Thyroid gland (tissue), 4 donors: Measurements from ENCODE around the gene TRAPPC3L. TPM values are rescaled to one million over a fixed set of nuclear protein-coding genes. Genes with fewer than 3 reads are reported as not detected.
A peak's percentile ranks its signal among the peaks of the same experiment; 100 is the strongest.

Experiments used
- DNase-seq, 2 donors: peaks; one replicate each; pipeline ENCODE4 v3.0.0-alpha.2; 2019
- H3K27ac ChIP-seq, 3 donors: fragments of 200-600 bp; sonication (generic); 1 replicate in 2 of 3; 2 replicates in 1 of 3; pipeline ENCODE4 v1.5.1; 2016 to 2019; ENCODE audit warnings: mild to moderate bottlenecking in 1 of 3, moderate library complexity in 1 of 3
- H3K27me3 ChIP-seq: fragments of 200-600 bp; sonication (generic); one replicate; pipeline ENCODE4 v1.5.1; 2019
- H3K36me3 ChIP-seq, 2 donors: fragments of 200-600 bp; sonication (generic); one replicate each; pipeline ENCODE4 v1.5.1; 2016 to 2019
- H3K4me1 ChIP-seq, 2 donors: fragments of 200-600 bp; sonication (generic); one replicate each; pipeline ENCODE4 v1.5.1; 2017 to 2019
- H3K4me3 ChIP-seq, 3 donors: fragments of 200-600 bp; sonication (generic); replicated peaks in 1 of 3; 1 replicate in 2 of 3; 2 replicates in 1 of 3; pipeline ENCODE4 v1.5.1; 2016; ENCODE audit warnings: mild to moderate bottlenecking in 1 of 3
- H3K9me3 ChIP-seq: fragments of 200-600 bp; sonication (generic); one replicate; pipeline ENCODE4 v1.5.1; 2017
- POLR2A ChIP-seq, 2 donors: fragments of 450-650 bp; IDR thresholded peaks; one replicate each; pipeline ENCODE4 v1.6.1; 2017; ENCODE audit warnings: antibody characterized with exemption in 2 of 2, mild to moderate bottlenecking in 2 of 2, moderate library complexity in 1 of 2
- WGBS, 2 donors: methylation state at CpG; one replicate each; pipeline ENCODE4 v1.1.5; 2017; 5-methylcytosine and 5-hydroxymethylcytosine counted together
- intact Hi-C: fragments of 100-400 bp; cut with DNase I; formaldehyde crosslinking; loops from one replicate; pipeline ENCODE4 v1.15.1; 2023
- total RNA-seq, 4 donors: library from RNA; depleted of rRNA; stranded (reverse); fragments of >200 nt; gene quantifications; one replicate each; pipeline ENCODE4 v1.2.3, GENCODE V29; 2016
- TF ChIP-seq, protein P1 (sequence below), 6 experiments: fragments of 200-600 bp in 3 of 6; fragments of 450-650 bp in 3 of 6; sonication (generic) in 3 of 6; IDR thresholded peaks; one replicate each; pipeline ENCODE4 v1.5.1; 2016 to 2019; ENCODE audit warnings: antibody characterized with exemption in 6 of 6, mild to moderate bottlenecking in 2 of 6, inconsistent platforms in 1 of 6, moderate library complexity in 1 of 6

TRAPPC3L gene
- total RNA-seq, 4 donors from 2014 or later: 0.13 to 0.42 TPM; not detected in 2

DNA sequence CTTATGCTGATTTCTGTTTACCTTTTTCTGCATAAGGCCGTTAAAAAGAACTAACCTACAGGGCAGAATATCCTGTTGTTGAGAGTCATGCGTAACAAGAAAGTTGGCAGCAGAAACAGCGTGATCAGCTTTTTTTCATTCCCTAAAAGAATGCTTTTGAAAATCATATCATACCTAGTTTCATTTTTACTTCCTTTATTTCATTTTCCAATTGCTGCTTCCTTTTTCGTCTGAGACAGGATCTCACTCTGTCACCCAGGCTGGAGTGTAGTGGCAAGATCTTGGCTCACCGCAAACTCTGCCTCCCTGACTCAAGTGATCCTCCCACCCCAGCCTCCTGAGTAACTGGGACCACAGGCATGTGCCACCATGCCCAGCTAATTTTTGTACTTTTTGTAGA is 80.2 kb downstream of the TRAPPC3L start:
- Histone ChIP-seq H3K27ac (no peak overlapping the region), H3K27me3 (no peaks in the 10 kb centered on the region), H3K4me3 (no peak overlapping the region), H3K36me3 (no peaks in the 10 kb centered on the region), H3K9me3 (no peaks in the 10 kb centered on the region), H3K4me1 (peaks cover 0 to 4% of the 10 kb centered on the region in 2 donors)
- no peak for DNase-seq
- intact Hi-C loops: no loop called here
- WGBS, 2 donors: 68 to 80% methylated on average over 5 of the region's 5 CpGs
- TF ChIP-seq POLR2A (IDR thresholded peaks at IDR 0.05): no peak
- TF ChIP-seq, protein P1, sequence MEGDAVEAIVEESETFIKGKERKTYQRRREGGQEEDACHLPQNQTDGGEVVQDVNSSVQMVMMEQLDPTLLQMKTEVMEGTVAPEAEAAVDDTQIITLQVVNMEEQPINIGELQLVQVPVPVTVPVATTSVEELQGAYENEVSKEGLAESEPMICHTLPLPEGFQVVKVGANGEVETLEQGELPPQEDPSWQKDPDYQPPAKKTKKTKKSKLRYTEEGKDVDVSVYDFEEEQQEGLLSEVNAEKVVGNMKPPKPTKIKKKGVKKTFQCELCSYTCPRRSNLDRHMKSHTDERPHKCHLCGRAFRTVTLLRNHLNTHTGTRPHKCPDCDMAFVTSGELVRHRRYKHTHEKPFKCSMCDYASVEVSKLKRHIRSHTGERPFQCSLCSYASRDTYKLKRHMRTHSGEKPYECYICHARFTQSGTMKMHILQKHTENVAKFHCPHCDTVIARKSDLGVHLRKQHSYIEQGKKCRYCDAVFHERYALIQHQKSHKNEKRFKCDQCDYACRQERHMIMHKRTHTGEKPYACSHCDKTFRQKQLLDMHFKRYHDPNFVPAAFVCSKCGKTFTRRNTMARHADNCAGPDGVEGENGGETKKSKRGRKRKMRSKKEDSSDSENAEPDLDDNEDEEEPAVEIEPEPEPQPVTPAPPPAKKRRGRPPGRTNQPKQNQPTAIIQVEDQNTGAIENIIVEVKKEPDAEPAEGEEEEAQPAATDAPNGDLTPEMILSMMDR (IDR thresholded peaks at IDR 0.05): no peak

GRCh38 chr6:116463301-116463700 is 82.2 kb downstream of the TRAPPC3L start:
- Histone ChIP-seq H3K4me3 (no peak overlapping the region), H3K9me3 (no peaks in the 10 kb centered on the region), H3K4me1 (peaks cover 0 to 4% of the 10 kb centered on the region in 2 donors), H3K27me3 (no peaks in the 10 kb centered on the region), H3K27ac (no peak overlapping the region), H3K36me3 (no peaks in the 10 kb centered on the region)
- 89 to 96% methylated on average over 4 of the region's 4 CpGs for WGBS, 2 donors
- TF ChIP-seq, protein P1 (IDR thresholded peaks at IDR 0.05): no peak
- TF ChIP-seq POLR2A (IDR thresholded peaks at IDR 0.05): no peak
- intact Hi-C loops: no loop called here
- no peak for DNase-seq

DNA sequence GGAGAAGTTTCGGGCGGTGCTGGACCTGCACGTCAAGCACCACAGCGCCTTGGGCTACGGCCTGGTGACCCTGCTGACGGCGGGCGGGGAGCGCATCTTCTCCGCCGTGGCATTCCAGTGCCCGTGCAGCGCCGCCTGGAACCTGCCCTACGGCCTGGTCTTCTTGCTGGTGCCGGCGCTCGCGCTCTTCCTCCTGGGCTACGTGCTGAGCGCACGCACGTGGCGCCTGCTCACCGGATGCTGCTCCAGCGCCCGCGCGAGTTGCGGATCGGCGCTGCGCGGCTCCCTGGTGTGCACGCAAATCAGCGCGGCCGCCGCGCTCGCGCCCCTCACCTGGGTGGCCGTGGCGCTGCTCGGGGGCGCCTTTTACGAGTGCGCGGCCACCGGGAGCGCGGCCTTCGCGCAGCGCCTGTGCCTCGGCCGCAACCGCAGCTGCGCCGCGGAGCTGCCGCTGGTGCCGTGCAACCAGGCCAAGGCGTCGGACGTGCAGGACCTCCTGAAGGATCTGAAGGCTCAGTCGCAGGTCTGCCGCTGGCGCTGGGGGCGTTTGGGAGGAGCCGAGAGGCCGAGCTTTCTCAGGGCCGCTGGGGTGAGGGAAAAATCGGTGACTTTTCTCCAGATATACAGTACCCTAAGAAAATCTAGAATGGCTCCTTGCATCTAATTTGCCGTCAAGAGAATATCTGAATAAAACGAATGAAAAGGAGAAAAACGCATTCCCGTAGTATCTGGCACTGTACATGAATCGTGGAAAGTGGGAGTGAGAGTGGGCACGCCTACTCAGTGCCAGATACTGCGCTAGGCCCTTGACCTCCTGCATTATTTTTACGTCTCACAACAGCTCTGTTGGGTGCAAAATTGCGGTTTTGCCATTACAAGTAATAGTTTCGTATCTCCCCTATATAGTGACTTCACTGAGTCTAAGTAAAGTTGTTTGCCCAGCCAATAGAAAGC is 83.3 kb downstream of the TRAPPC3L start:
- intact Hi-C loops: no loop called here
- Histone ChIP-seq H3K4me3 (peak overlapping the region in 2 of 3 donors; percentile 5 to 28), H3K36me3 (no peaks in the 10 kb centered on the region), H3K9me3 (no peaks in the 10 kb centered on the region), H3K27ac (no peak overlapping the region), H3K4me1 (peaks cover 0 to 4% of the 10 kb centered on the region in 2 donors), H3K27me3 (no peaks in the 10 kb centered on the region)
- 17% methylated on average over 46 to 49 of the region's 84 CpGs for WGBS, 2 donors
- TF ChIP-seq, protein P1 (IDR thresholded peaks at IDR 0.05): no peak
- TF ChIP-seq POLR2A (IDR thresholded peaks at IDR 0.05): no peak
- peak; percentile 49 to 58 for DNase-seq

- Histone ChIP-seq H3K27me3 (no peaks in the 10 kb centered on the region), H3K4me1 (peaks cover 0 to 4% of the 10 kb centered on the region in 2 donors), H3K9me3 (no peaks in the 10 kb centered on the region), H3K36me3 (no peaks in the 10 kb centered on the region), H3K27ac (no peak within 1 kb of the TSS), H3K4me3 (peak within 1 kb of the TSS in 2 of 3 donors; percentile 5 to 28)
- TF ChIP-seq, protein P1 (IDR thresholded peaks at IDR 0.05): no peak
- no peak for TF ChIP-seq POLR2A (IDR thresholded peaks at IDR 0.05)
- DNase-seq: no peak
- intact Hi-C loops: no loop called here
- 44 to 51% methylated on average over 13 of the region's 13 CpGs for WGBS, 2 donors
Measured at GRCh38 chr6:116461331-116461931, 84.1 kb downstream of the TRAPPC3L start, which contains the start of gene CALHM6. TSS of gene CALHM6 (plus strand) at chr6:116461375. CDS start at chr6:116461930, 555 bp downstream.
